Mesothelial cell of epicardium (in vitro differentiated cells): ENCODE data around the gene MTHFD1. TPM values are rescaled to one million over a fixed set of nuclear protein-coding genes. Genes with fewer than 3 reads are reported as not detected.

ENCODE experiments used
- DNase-seq, 2 experiments: peaks; one replicate each; pipeline ENCODE4 v3.0.0; 2021; ENCODE audit warnings: low spot score in 2 of 2; ENCODE audit not compliant: unreplicated experiment in 2 of 2
- H3K27ac Mint-ChIP-seq: 2 replicates; pipeline ENCODE4 v1.8.0; 2021; ENCODE audit warnings: mixed read lengths
- H3K27me3 Mint-ChIP-seq: 2 replicates; pipeline ENCODE4 v1.8.0; 2021; ENCODE audit warnings: low read depth, mixed read lengths
- H3K36me3 Mint-ChIP-seq: 2 replicates; pipeline ENCODE4 v1.8.0; 2021; ENCODE audit warnings: mixed read lengths
- H3K4me1 Mint-ChIP-seq: 2 replicates; pipeline ENCODE4 v1.8.0; 2021; ENCODE audit warnings: mixed read lengths
- H3K4me3 Mint-ChIP-seq: 2 replicates; pipeline ENCODE4 v1.8.0; 2021; ENCODE audit warnings: mild to moderate bottlenecking, moderate library complexity, mixed read lengths
- H3K9me3 Mint-ChIP-seq: 2 replicates; pipeline ENCODE4 v1.8.0; 2021; ENCODE audit warnings: mixed read lengths
- total RNA-seq: library from RNA; stranded (reverse); gene quantifications from 3 replicates; pipeline ENCODE4 v1.2.1, GENCODE V29; 2021
- TF ChIP-seq, protein P1 (sequence below): fragments of 200-600 bp; sonication (generic); IDR thresholded peaks from one replicate; pipeline ENCODE4 v1.5.0; 2021; ENCODE audit warnings: antibody characterized with exemption; ENCODE audit not compliant: unreplicated experiment

The MTHFD1 gene
- total RNA-seq, 1 donor from 2014 or later = 43.3 TPM

- Mint-ChIP-seq H3K27ac (no peak overlapping the region), H3K4me3 (no peak overlapping the region), H3K4me1 (peaks cover 10% of the 10 kb centered on the region), H3K9me3 (no peaks in the 10 kb centered on the region), H3K36me3 (peaks cover 9% of the 10 kb centered on the region), H3K27me3 (no peaks in the 10 kb centered on the region)
- TF ChIP-seq, protein P1, sequence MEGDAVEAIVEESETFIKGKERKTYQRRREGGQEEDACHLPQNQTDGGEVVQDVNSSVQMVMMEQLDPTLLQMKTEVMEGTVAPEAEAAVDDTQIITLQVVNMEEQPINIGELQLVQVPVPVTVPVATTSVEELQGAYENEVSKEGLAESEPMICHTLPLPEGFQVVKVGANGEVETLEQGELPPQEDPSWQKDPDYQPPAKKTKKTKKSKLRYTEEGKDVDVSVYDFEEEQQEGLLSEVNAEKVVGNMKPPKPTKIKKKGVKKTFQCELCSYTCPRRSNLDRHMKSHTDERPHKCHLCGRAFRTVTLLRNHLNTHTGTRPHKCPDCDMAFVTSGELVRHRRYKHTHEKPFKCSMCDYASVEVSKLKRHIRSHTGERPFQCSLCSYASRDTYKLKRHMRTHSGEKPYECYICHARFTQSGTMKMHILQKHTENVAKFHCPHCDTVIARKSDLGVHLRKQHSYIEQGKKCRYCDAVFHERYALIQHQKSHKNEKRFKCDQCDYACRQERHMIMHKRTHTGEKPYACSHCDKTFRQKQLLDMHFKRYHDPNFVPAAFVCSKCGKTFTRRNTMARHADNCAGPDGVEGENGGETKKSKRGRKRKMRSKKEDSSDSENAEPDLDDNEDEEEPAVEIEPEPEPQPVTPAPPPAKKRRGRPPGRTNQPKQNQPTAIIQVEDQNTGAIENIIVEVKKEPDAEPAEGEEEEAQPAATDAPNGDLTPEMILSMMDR = no peak
- DNase-seq = no peak
Measured at GRCh38 chr14:64461221-64461620, 73.1 kb downstream of the MTHFD1 start.

- no peaks in the 10 kb centered on the region for H3K9me3 Mint-ChIP-seq
Measured at GRCh38 chr14:64463195-64463594, 75.0 kb downstream of the MTHFD1 start.

DNA sequence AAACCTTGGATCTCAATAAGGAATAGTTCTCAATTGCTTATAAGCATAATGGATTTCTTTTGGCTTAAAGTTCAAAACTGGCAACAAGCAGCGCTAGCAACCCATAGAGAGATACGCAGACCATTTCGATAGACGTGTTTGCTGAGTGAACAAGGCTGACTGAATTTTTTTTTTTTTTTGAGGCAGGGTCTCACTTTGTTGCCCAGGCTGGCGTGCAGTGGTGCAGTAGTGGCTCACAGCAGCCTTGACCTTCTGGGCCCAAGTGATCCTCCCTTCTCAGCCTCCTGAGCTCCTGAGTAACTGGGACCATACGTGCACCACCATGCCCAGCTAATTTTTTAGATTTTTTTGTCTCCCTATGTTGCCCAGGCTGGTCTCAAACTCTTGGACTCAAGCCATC, 75.7 kb downstream of the MTHFD1 start:
- no peak overlapping the region for H3K27ac Mint-ChIP-seq
- H3K36me3 Mint-ChIP-seq = peaks cover 6% of the 10 kb centered on the region
- H3K27me3 Mint-ChIP-seq = no peaks in the 10 kb centered on the region
- H3K4me1 Mint-ChIP-seq = peaks cover 18% of the 10 kb centered on the region
- no peak overlapping the region for H3K4me3 Mint-ChIP-seq
- H3K9me3 Mint-ChIP-seq = no peaks in the 10 kb centered on the region
- DNase-seq = no peak
- TF ChIP-seq, protein P1 = no peak

More at GRCh38 chr14:64463195-64463594, 75.0 kb downstream of the MTHFD1 start:
- no peak for DNase-seq
- Mint-ChIP-seq H3K4me1 (peaks cover 16% of the 10 kb centered on the region), H3K27me3 (no peaks in the 10 kb centered on the region), H3K4me3 (no peak overlapping the region), H3K27ac (no peak overlapping the region), H3K36me3 (peaks cover 7% of the 10 kb centered on the region)
- TF ChIP-seq, protein P1 = no peak

- H3K4me3 Mint-ChIP-seq = peak overlapping the region; percentile 76
- TF ChIP-seq, protein P1 = no peak
- H3K36me3 Mint-ChIP-seq = peaks cover 5% of the 10 kb centered on the region
- H3K27me3 Mint-ChIP-seq = no peaks in the 10 kb centered on the region
- peaks cover 18% of the 10 kb centered on the region for H3K4me1 Mint-ChIP-seq
- H3K27ac Mint-ChIP-seq = no peak overlapping the region
- no peak for DNase-seq
- no peaks in the 10 kb centered on the region for H3K9me3 Mint-ChIP-seq
Measured at GRCh38 chr14:64464651-64465050, 76.5 kb downstream of the MTHFD1 start.

- H3K27ac Mint-ChIP-seq = peak within 1 kb of the TSS; percentile 35
Measured at GRCh38 chr14:64465191-64465822, 77.2 kb downstream of the MTHFD1 start, which contains the start of gene AKAP5. Gene AKAP5 (plus strand): TSS chr14:64465499. CDS start chr14:64468395, 2,896 bp downstream.

More at GRCh38 chr14:64465191-64465822, 77.2 kb downstream of the MTHFD1 start, which contains the start of gene AKAP5:
- peaks cover 6% of the 10 kb centered on the region for H3K36me3 Mint-ChIP-seq
- peaks cover 18% of the 10 kb centered on the region for H3K4me1 Mint-ChIP-seq
- peak within 1 kb of the TSS; percentile 77 for H3K4me3 Mint-ChIP-seq
- peak; percentile 82 to 86 for DNase-seq
- H3K27me3 Mint-ChIP-seq = no peaks in the 10 kb centered on the region
- TF ChIP-seq, protein P1 = no peak
- H3K9me3 Mint-ChIP-seq = no peaks in the 10 kb centered on the region
